ENCODE results near the gene ZNF90. TPM values are rescaled to one million over a fixed set of nuclear protein-coding genes. Genes with fewer than 3 reads are reported as not detected.

ZNF90 gene
- total RNA-seq, 1 experiment from 2014 or later = not detected

DNA sequence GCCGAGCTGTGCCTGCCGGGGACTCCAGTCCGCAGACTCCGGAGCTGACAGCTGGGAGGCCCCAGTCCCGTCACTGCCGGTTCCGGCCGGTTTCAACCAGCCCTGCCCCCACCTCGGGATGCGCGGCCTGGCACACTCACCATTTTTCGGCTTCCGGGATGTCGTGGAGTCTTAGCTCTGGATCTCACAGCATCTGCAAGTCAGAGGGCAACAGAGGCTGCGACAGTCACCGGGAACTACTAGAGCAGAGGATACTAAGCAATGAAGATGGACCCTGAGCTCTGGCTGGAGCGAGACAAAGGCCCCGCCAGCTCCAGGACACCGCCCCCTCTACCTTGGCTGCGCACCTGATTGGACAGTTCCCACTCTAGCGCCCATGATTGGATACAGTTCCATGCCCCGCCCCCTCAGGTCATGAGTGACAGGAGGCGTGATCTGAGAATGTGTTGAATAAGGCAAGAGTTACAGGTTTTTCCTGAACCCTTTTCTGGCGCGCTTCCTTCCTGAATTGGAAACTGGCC is 38.5 kb upstream of the ZNF90 start, which contains the start of gene ZNF682:
Gene ZNF682, minus strand, starts transcription at position 303 of the 521 bp plus-strand sequence. Its CDS starts 160 bp downstream, at position 143.
- CTCF ChIA-PET = no interaction called here

More for the DNA sequence above, 38.5 kb upstream of the ZNF90 start, which contains the start of gene ZNF682:
- BruUV-seq (replicated peaks) = no TSS peak
- Histone ChIP-seq H3K9me3 (ENCODE audit: control insufficient read depth in 1 of 2, insufficient read depth in 1 of 2, low read depth in 1 of 2, low read length in 2 of 2) (peaks cover 13 to 14% of the 10 kb centered on the region in 2 experiments; a peak in 2 of 4 replicates), H3K79me2 (ENCODE audit: insufficient read depth, low read length) (no peaks in the 10 kb centered on the region), H4K20me1 (ENCODE audit: insufficient read depth) (no peaks in the 10 kb centered on the region), H3K4me2 (ENCODE audit: low read length) (no peak within 1 kb of the TSS), H3K4me3 (replicated peaks in 1 of 2; ENCODE audit: low read depth in 1 of 2, low read length in 2 of 2) (no peak within 1 kb of the TSS), H3K9ac (ENCODE audit: low read length) (no peak within 1 kb of the TSS), H3K36me3 (ENCODE audit: control insufficient read depth in 1 of 2, insufficient read depth in 2 of 2, low read length in 2 of 2) (no peaks in the 10 kb centered on the region), H3K4me1 (ENCODE audit: control insufficient read depth in 1 of 2, insufficient read depth in 2 of 2, low read length in 2 of 2) (no peaks in the 10 kb centered on the region), H3K27me3 (ENCODE audit: insufficient read depth, low read length) (no peaks in the 10 kb centered on the region), H2AFZ (ENCODE audit: low read depth, low read length, poor library complexity, severe bottlenecking) (no peak within 1 kb of the TSS), H3K27ac (ENCODE audit: low read depth, low read length) (no peak within 1 kb of the TSS), H3K9me2 (ENCODE audit: insufficient read depth) (no peaks in the 10 kb centered on the region)
- intact Hi-C loops (cut with micrococcal nuclease) = no loop called here
- ATAC-seq (no peak), DNase-seq (ENCODE audit: low read depth, low spot score) (no peak)
- POLR2A ChIA-PET = no interaction called here
- RAD21 ChIA-PET (ENCODE audit: low non-redundant PET in 1 of 2, low total read pairs in 2 of 2, uncharacterized antibody in 2 of 2, unreplicated experiment in 2 of 2) = no interaction called here
- no peak for TF ChIP-seq JUND (IDR thresholded peaks at IDR 0.05)
- no peak for TF ChIP-seq ATF3 (IDR thresholded peaks at IDR 0.05)
- TF ChIP-seq, protein P1, sequence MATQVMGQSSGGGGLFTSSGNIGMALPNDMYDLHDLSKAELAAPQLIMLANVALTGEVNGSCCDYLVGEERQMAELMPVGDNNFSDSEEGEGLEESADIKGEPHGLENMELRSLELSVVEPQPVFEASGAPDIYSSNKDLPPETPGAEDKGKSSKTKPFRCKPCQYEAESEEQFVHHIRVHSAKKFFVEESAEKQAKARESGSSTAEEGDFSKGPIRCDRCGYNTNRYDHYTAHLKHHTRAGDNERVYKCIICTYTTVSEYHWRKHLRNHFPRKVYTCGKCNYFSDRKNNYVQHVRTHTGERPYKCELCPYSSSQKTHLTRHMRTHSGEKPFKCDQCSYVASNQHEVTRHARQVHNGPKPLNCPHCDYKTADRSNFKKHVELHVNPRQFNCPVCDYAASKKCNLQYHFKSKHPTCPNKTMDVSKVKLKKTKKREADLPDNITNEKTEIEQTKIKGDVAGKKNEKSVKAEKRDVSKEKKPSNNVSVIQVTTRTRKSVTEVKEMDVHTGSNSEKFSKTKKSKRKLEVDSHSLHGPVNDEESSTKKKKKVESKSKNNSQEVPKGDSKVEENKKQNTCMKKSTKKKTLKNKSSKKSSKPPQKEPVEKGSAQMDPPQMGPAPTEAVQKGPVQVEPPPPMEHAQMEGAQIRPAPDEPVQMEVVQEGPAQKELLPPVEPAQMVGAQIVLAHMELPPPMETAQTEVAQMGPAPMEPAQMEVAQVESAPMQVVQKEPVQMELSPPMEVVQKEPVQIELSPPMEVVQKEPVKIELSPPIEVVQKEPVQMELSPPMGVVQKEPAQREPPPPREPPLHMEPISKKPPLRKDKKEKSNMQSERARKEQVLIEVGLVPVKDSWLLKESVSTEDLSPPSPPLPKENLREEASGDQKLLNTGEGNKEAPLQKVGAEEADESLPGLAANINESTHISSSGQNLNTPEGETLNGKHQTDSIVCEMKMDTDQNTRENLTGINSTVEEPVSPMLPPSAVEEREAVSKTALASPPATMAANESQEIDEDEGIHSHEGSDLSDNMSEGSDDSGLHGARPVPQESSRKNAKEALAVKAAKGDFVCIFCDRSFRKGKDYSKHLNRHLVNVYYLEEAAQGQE (IDR thresholded peaks at IDR 0.05; ENCODE audit: low read depth) = no peak
- no peak for TF ChIP-seq RAD21 (IDR thresholded peaks at IDR 0.05; ENCODE audit: low read depth)
- no peak for TF ChIP-seq CTCF (IDR thresholded peaks at IDR 0.05 in 2 of 3, conservative IDR thresholded peaks at IDR 0.05 in 1 of 3; ENCODE audit: borderline replicate concordance in 1 of 3, insufficient read depth in 1 of 3, low read depth in 2 of 3, low read length in 2 of 3)
- TF ChIP-seq TCF7L2 (IDR thresholded peaks at IDR 0.05; ENCODE audit: borderline replicate concordance, extremely low read depth, insufficient read depth, insufficient read length) = no peak
- TF ChIP-seq CBX3 (IDR thresholded peaks at IDR 0.05; ENCODE audit: low read depth) = no peak
- no peak for TF ChIP-seq CEBPB (IDR thresholded peaks at IDR 0.05; ENCODE audit: low read depth)
- no peak for TF ChIP-seq FOSL1 (IDR thresholded peaks at IDR 0.05; ENCODE audit: low read depth)
- TF ChIP-seq YY1 (IDR thresholded peaks at IDR 0.05; ENCODE audit: extremely low read depth, insufficient replicate concordance, low read depth, low read length) = no peak
- no peak for TF ChIP-seq ZFX (IDR thresholded peaks at IDR 0.05)
- no peak for TF ChIP-seq EGR1 (IDR thresholded peaks at IDR 0.05; ENCODE audit: low read depth)
- no peak for TF ChIP-seq POLR2A (IDR thresholded peaks at IDR 0.05; ENCODE audit: borderline replicate concordance, extremely low read depth, insufficient read depth, insufficient read length)

Measured in HCT116 (cell line).